GM12875 (cell line): ENCODE measurements around the gene UPF1.

Source experiments
- H3K4me3 ChIP-seq: one replicate; pipeline ENCODE4 v1.5.1; 2011; ENCODE audit warnings: low read depth, low read length, control low read depth
- CTCF ChIP-seq: IDR thresholded peaks from 2 replicates; pipeline ENCODE4 v1.5.1; 2011; ENCODE audit warnings: low read depth, mild to moderate bottlenecking, control low read depth, inconsistent platforms, low read length, moderate library complexity, borderline replicate concordance; ENCODE audit not compliant: insufficient read depth

The UPF1 gene

GRCh38 chr19:18862976-18863842, 31.4 kb downstream of the UPF1 start:
- H3K4me3 ChIP-seq, result no peak overlapping the region
- TF ChIP-seq CTCF, result no peak

- no peak overlapping the region for H3K4me3 ChIP-seq
- TF ChIP-seq CTCF, result no peak
Measured at GRCh38 chr19:18863843-18864362, 32.1 kb downstream of the UPF1 start.

GRCh38 chr19:18865106-18865972, 33.6 kb downstream of the UPF1 start:
- TF ChIP-seq CTCF, result no peak
- H3K4me3 ChIP-seq, result no peak overlapping the region

- no peak overlapping the region for H3K4me3 ChIP-seq
Measured at GRCh38 chr19:18865973-18866799, 34.4 kb downstream of the UPF1 start.

GRCh38 chr19:18866800-18867123, 35.0 kb downstream of the UPF1 start:
- no peak for TF ChIP-seq CTCF
- no peak overlapping the region for H3K4me3 ChIP-seq

More at GRCh38 chr19:18865973-18866799, 34.4 kb downstream of the UPF1 start:
- peak; percentile 97 for TF ChIP-seq CTCF

- H3K4me3 ChIP-seq, result no peak overlapping the region
Measured at GRCh38 chr19:18867199-18867598, 35.4 kb downstream of the UPF1 start.

More at GRCh38 chr19:18867199-18867598, 35.4 kb downstream of the UPF1 start:
- no peak for TF ChIP-seq CTCF
